SIG-M5 treated with dmso at 0.1 percent for 504 hours (cell line): ENCODE measurements around the gene MMAB.

Source experiments
- DNase-seq: peaks from one replicate; lab custom pipeline; 2025; ENCODE audit not compliant: unreplicated experiment; lab: John Stamatoyannopoulos, UW

Gene MMAB

GRCh38 chr12:109541413-109541726 lies 31.9 kb downstream of the MMAB start:
- DNase-seq: no peak

GRCh38 chr12:109540526-109541412 lies 32.5 kb downstream of the MMAB start:
- DNase-seq: no peak

GRCh38 chr12:109539508-109539907 lies 33.8 kb downstream of the MMAB start:
- no peak for DNase-seq

- no peak for DNase-seq
These were observed 35.0 kb downstream of the MMAB start for GRCh38 chr12:109538191-109538863.

GRCh38 chr12:109537136-109537535 lies 36.2 kb downstream of the MMAB start:
- no peak for DNase-seq

- no peak for DNase-seq
These were observed 37.4 kb downstream of the MMAB start for GRCh38 chr12:109535863-109536250.

- no peak for DNase-seq
These were observed 38.0 kb downstream of the MMAB start for GRCh38 chr12:109535231-109535862.

GRCh38 chr12:109534456-109534855 lies 38.8 kb downstream of the MMAB start:
- DNase-seq: no peak

- no peak for DNase-seq
These were observed 39.9 kb downstream of the MMAB start for GRCh38 chr12:109533487-109533740.

GRCh38 chr12:109532721-109533486 lies 40.4 kb downstream of the MMAB start:
- DNase-seq: no peak

GRCh38 chr12:109531411-109531810 lies 41.9 kb downstream of the MMAB start:
- DNase-seq: no peak

GRCh38 chr12:109529691-109530640 lies 43.3 kb downstream of the MMAB start:
- no peak for DNase-seq

GRCh38 chr12:109527489-109528123 lies 45.7 kb downstream of the MMAB start:
- DNase-seq: no peak

- no peak for DNase-seq
These were observed 48.1 kb downstream of the MMAB start for GRCh38 chr12:109525279-109525585.

- DNase-seq: no peak
These were observed 48.6 kb downstream of the MMAB start for GRCh38 chr12:109524466-109525278.

GRCh38 chr12:109523504-109523903 lies 49.8 kb downstream of the MMAB start:
- no peak for DNase-seq

- DNase-seq: no peak
These were observed 50.2 kb downstream of the MMAB start for GRCh38 chr12:109523071-109523470.

GRCh38 chr12:109521831-109522230 lies 51.5 kb downstream of the MMAB start:
- no peak for DNase-seq

- no peak for DNase-seq
These were observed 53.5 kb downstream of the MMAB start for GRCh38 chr12:109519787-109520186.
